ENCODE results near the gene PRPF39. TPM values are rescaled to one million over a fixed set of nuclear protein-coding genes. Genes with fewer than 3 reads are reported as not detected.

The PRPF39 gene
- total and polyA plus RNA-seq, 2 of the 13 experiments (the other 11 are each of a cell fraction or from before 2014, with no cell fraction given) = 44.2 to 65.0 TPM

GRCh38 chr14:45057881-45058364 lies 26.0 kb upstream of the PRPF39 start (continued):
- TF ChIP-seq ZNF275 (CRISPR knock-in tag; IDR thresholded peaks at IDR 0.05; ENCODE audit: borderline replicate concordance) (no peak), ZNF382 (CRISPR knock-in tag; IDR thresholded peaks at IDR 0.05; ENCODE audit: borderline replicate concordance) (no peak), ZFP62 (CRISPR knock-in tag; IDR thresholded peaks at IDR 0.05) (no peak), ZNF512 (CRISPR knock-in tag; IDR thresholded peaks at IDR 0.05) (no peak), REST (IDR thresholded peaks at IDR 0.05; ENCODE audit: borderline replicate concordance in 1 of 2, low read depth in 1 of 2, low read length in 2 of 2) (no peak), ARNT2 (CRISPR knock-in tag; IDR thresholded peaks at IDR 0.05; ENCODE audit: low read depth) (no peak), ZNF883 (CRISPR knock-in tag; IDR thresholded peaks at IDR 0.05; ENCODE audit: not compliant biosample characterization) (no peak), HES4 (CRISPR knock-in tag; IDR thresholded peaks at IDR 0.05; ENCODE audit: borderline replicate concordance) (no peak), BRF2 (CRISPR knock-in tag; IDR thresholded peaks at IDR 0.05) (no peak), GZF1 (CRISPR knock-in tag; IDR thresholded peaks at IDR 0.05) (no peak), ZNF746 (CRISPR knock-in tag; IDR thresholded peaks at IDR 0.05) (no peak), ZNF317 (CRISPR knock-in tag; IDR thresholded peaks at IDR 0.05) (0 out of 2 replicates have a peak, but pooled peaks have one; percentile 51), MTA3 (CRISPR knock-in tag; IDR thresholded peaks at IDR 0.05) (no peak), BCLAF1 (IDR thresholded peaks at IDR 0.05) (no peak), ZNF530 (CRISPR knock-in tag; IDR thresholded peaks at IDR 0.05; ENCODE audit: low read depth) (no peak), ZC3H4 (CRISPR knock-in tag; IDR thresholded peaks at IDR 0.05; ENCODE audit: borderline replicate concordance) (no peak), GTF3A (CRISPR knock-in tag; conservative IDR thresholded peaks at IDR 0.05) (no peak), KLF11 (CRISPR knock-in tag; IDR thresholded peaks at IDR 0.05) (no peak), NR0B2 (CRISPR knock-in tag; IDR thresholded peaks at IDR 0.05) (no peak)

Data from HepG2 (cell line).